GM23248 (cell line): ENCODE measurements around the gene COL13A1. TPM values are rescaled to one million over a fixed set of nuclear protein-coding genes. Genes with fewer than 3 reads are reported as not detected.

Source experiments
- DNase-seq: peaks from one replicate; pipeline ENCODE4 v3.0.0-alpha.2; 2015
- H2AFZ ChIP-seq: fragments of 200-600 bp; sonication (generic); 2 replicates; pipeline ENCODE4 v1.6.1; 2016; ENCODE audit warnings: antibody characterized with exemption
- H3F3A ChIP-seq: fragments of 200-600 bp; sonication (generic); 2 replicates; pipeline ENCODE4 v1.6.1; 2016; ENCODE audit warnings: mild to moderate bottlenecking, antibody characterized with exemption, mixed run types; ENCODE audit not compliant: insufficient read depth
- H3K27ac ChIP-seq: fragments of 200-600 bp; sonication (generic); 2 replicates; pipeline ENCODE4 v1.5.1; 2016; ENCODE audit warnings: mild to moderate bottlenecking
- H3K27me3 ChIP-seq: fragments of 200-600 bp; sonication (generic); replicated peaks from 2 replicates; pipeline ENCODE4 v1.6.1; 2016; ENCODE audit warnings: mild to moderate bottlenecking; ENCODE audit not compliant: insufficient read depth
- H3K36me3 ChIP-seq: fragments of 200-600 bp; sonication (generic); 2 replicates; pipeline ENCODE4 v1.6.1; 2016; ENCODE audit warnings: low read depth, mild to moderate bottlenecking
- H3K4me1 ChIP-seq: fragments of 200-600 bp; sonication (generic); 2 replicates; pipeline ENCODE4 v1.6.1; 2016; ENCODE audit warnings: mild to moderate bottlenecking; ENCODE audit not compliant: insufficient read depth
- H3K4me2 ChIP-seq: fragments of 200-600 bp; sonication (generic); one replicate; pipeline ENCODE4 v1.6.1; 2016; ENCODE audit warnings: mild to moderate bottlenecking; ENCODE audit not compliant: unreplicated experiment
- H3K4me3 ChIP-seq: fragments of 200-600 bp; sonication (generic); 2 replicates; pipeline ENCODE4 v1.5.1; 2016; ENCODE audit warnings: mild to moderate bottlenecking
- H3K79me2 ChIP-seq: fragments of 200-600 bp; sonication (generic); 2 replicates; pipeline ENCODE4 v1.6.1; 2016; ENCODE audit warnings: mild to moderate bottlenecking; ENCODE audit not compliant: insufficient read depth
- H3K9ac ChIP-seq: fragments of 200-600 bp; sonication (generic); 2 replicates; pipeline ENCODE4 v1.6.1; 2016; ENCODE audit warnings: mild to moderate bottlenecking
- H3K9me2 ChIP-seq: fragments of 200-600 bp; sonication (generic); 2 replicates; pipeline ENCODE4 v1.6.1; 2016; ENCODE audit warnings: mixed run types, mild to moderate bottlenecking, moderate library complexity; ENCODE audit not compliant: insufficient read depth
- H3K9me3 ChIP-seq: fragments of 200-600 bp; sonication (generic); one replicate; pipeline ENCODE4 v1.6.1; 2017; ENCODE audit warnings: low read depth
- H4K20me1 ChIP-seq: fragments of 200-600 bp; sonication (generic); 2 replicates; pipeline ENCODE4 v1.6.0; 2016; ENCODE audit not compliant: insufficient read depth
- EZH2 ChIP-seq: fragments of 200-600 bp; sonication (generic); IDR thresholded peaks from 2 replicates; pipeline ENCODE4 v1.6.1; 2018; ENCODE audit warnings: antibody characterized with exemption, mild to moderate bottlenecking; ENCODE audit not compliant: insufficient read depth, poor library complexity, severe bottlenecking
- EZH2phosphoT487 ChIP-seq: fragments of 200-600 bp; sonication (generic); IDR thresholded peaks from 2 replicates; pipeline ENCODE4 v1.6.1; 2018; ENCODE audit warnings: antibody characterized with exemption, moderate library complexity, mild to moderate bottlenecking, low read depth; ENCODE audit not compliant: insufficient read depth
- WGBS, 2 experiments: methylation state at CpG; one replicate each; pipeline ENCODE4 v1.1.6; 2015 to 2017; ENCODE audit warnings: low lambda C conversion rate in 2 of 2, low coverage in 1 of 2; ENCODE audit errors: missing lambda C conversion rate in 2 of 2; 5-methylcytosine and 5-hydroxymethylcytosine counted together
- in situ Hi-C: fragments of 300-500 bp; cut with MboI; formaldehyde crosslinking; loops from 2 replicates; pipeline ENCODE4 v1.15.0; 2020
- polyA plus RNA-seq: library from polyadenylated mRNA; unstranded; fragments of >200 nt; fragmentation: Nextera tagmentation; extraction: Ambion mirVana; gene quantifications from 2 replicates; pipeline ENCODE4 v1.2.1, GENCODE V29; 2016
- total RNA-seq: library from RNA; depleted of rRNA; stranded (reverse); fragments of >200 nt; shearing (Covaris generic); gene quantifications from 2 replicates; pipeline ENCODE4 v1.2.3, GENCODE V29; 2014

COL13A1 gene
- total and polyA plus RNA-seq, 2 experiments from 2014 or later, result 12.8 to 17.3 TPM

DNA sequence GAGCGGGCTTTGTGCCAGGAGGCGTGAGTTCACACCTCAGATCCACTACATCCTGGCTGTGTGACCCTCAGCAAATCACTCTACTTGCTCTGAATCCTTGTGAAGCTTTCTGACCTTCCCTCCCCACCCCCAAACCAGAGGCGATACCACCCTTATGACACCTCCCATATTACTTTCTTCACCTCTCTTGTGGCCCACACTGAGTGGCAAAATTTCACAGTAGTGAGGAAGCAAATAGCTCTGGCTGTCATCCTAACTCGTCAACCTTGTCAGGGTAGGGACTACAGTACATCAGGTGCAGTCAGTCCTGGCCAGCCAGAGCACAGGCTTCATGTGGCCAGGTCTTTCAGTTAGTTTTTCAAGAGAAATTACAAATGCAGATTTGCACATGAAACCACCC, 19.1 kb downstream of the COL13A1 start:
- in situ Hi-C loops, result no loop called here
- H2AFZ ChIP-seq, result no peak overlapping the region
- H3K9ac ChIP-seq, result no peak overlapping the region

DNA sequence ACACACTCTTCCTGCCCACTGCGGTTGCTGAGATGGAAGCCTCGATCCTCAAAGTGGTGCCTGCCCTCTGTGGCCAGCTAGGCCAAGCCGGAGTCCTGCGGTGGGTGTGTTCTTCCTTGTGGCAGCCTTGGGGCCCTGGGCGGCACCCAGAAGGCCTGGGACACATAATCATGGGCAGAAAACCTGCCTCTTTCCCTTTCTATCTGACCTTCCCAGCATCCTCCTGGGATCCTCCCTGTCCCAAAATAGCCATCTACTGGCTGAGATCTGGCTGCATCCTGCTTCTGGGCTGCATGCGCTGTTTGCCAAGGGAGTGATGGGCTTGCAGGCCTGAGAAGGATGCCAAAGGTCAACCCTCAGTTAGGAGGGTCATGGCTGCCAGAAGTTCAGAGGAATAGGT, 23.9 kb downstream of the COL13A1 start:
- WGBS, 2 experiments, result 95 to 100% methylated on average over 6 of the region's 6 CpGs
- no peak for TF ChIP-seq EZH2
- no peak for TF ChIP-seq EZH2phosphoT487
- Histone ChIP-seq H2AFZ (no peak overlapping the region), H3F3A (no peaks in the 10 kb centered on the region), H3K27me3 (no peaks in the 10 kb centered on the region), H3K27ac (no peak overlapping the region), H3K9me2 (no peaks in the 10 kb centered on the region), H3K9ac (no peak overlapping the region), H3K36me3 (no peaks in the 10 kb centered on the region), H3K79me2 (no peaks in the 10 kb centered on the region), H3K4me3 (no peak overlapping the region), H4K20me1 (no peaks in the 10 kb centered on the region), H3K4me1 (no peaks in the 10 kb centered on the region), H3K4me2 (no peak overlapping the region), H3K9me3 (no peaks in the 10 kb centered on the region)
- in situ Hi-C loops, result no loop called here
- DNase-seq, result no peak

More for the DNA sequence above, 19.1 kb downstream of the COL13A1 start:
- DNase-seq, result no peak
- Histone ChIP-seq H3K4me2 (no peak overlapping the region), H3K36me3 (no peaks in the 10 kb centered on the region), H3K9me3 (no peaks in the 10 kb centered on the region), H3K27me3 (no peaks in the 10 kb centered on the region), H3K27ac (no peak overlapping the region), H3K4me3 (no peak overlapping the region), H3K9me2 (no peaks in the 10 kb centered on the region), H3K4me1 (peaks cover 9% of the 10 kb centered on the region; the same call in 1 of the 2 replicates), H4K20me1 (no peaks in the 10 kb centered on the region), H3F3A (no peaks in the 10 kb centered on the region; the same call in 1 of the 2 replicates), H3K79me2 (peaks cover 3% of the 10 kb centered on the region; the same call in 1 of the 2 replicates)
- WGBS, 2 experiments, result 93 to 94% methylated on average over 4 of the region's 4 CpGs
- TF ChIP-seq EZH2, result no peak
- no peak for TF ChIP-seq EZH2phosphoT487

DNA sequence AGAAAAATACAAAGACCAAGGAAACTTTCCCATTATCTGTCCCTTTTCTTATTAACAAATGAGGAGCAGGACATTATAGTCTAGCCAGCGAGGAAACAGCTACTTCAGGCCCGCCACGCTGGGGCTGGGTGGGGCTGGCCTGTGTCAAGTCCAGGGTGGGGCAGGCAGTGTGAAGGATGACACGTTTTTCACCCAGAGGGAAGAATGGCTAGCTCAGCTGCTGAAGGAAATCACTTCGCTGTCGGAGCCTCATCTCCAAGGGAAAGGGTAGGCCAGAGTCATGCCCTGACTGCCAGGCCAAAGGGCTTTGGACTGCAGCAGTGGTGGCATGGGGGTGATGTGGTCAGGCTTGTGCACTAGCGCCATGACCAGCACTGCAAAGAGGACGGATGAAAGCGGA, 24.4 kb downstream of the COL13A1 start:
- Histone ChIP-seq H3K36me3 (no peaks in the 10 kb centered on the region), H3K9me2 (no peaks in the 10 kb centered on the region), H3K4me1 (peaks cover 2% of the 10 kb centered on the region), H3K9ac (no peak overlapping the region), H3K27me3 (no peaks in the 10 kb centered on the region), H3K4me2 (no peak overlapping the region), H3K9me3 (no peaks in the 10 kb centered on the region), H3K27ac (no peak overlapping the region), H2AFZ (no peak overlapping the region), H3K79me2 (no peaks in the 10 kb centered on the region), H3K4me3 (no peak overlapping the region), H3F3A (no peaks in the 10 kb centered on the region), H4K20me1 (no peaks in the 10 kb centered on the region)
- TF ChIP-seq EZH2 (no peak), EZH2phosphoT487 (no peak)
- in situ Hi-C loops, result no loop called here
- DNase-seq, result no peak
- WGBS, 2 experiments, result 71 to 79% methylated on average over 9 of the region's 9 CpGs

DNA sequence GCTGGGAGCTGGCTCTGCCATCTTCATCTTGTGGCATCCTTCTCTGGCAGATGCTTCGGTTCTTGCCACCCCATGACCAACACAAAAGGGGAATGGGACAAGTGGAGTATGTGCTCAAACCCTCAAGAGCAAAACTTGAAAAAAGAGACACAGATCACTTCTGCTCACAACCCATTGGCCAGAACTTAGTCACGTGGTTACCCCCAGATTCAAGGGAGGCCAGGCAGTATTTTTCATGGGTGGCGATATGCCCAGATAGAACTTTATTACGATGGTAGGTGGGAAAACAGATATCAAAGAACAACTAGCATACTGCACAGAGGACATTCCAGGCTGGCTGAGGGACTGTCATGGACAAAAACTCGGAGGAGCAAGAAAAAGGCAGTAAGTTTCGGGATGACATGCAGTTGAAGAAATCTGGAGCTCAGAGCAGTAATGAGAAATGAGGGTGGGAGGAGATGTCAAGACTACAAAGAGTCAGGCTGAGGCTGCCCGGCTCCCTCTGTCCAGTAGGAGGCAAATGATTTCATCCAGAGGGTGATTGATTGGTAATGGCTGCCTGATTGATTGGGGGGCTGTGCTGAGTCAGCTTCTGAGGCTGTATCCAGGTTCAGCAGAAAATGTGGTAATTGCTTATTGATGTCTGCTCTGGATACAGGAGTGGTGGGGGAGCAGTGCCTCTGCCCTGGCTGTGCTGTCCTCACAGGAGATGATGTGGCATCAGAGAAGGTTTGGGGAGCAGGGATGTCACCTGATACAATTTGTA, 25.3 kb downstream of the COL13A1 start:
- in situ Hi-C loops, result no loop called here
- Histone ChIP-seq H3K4me2 (no peak overlapping the region), H3K36me3 (no peaks in the 10 kb centered on the region), H3K27ac (no peak overlapping the region), H2AFZ (no peak overlapping the region), H3K79me2 (no peaks in the 10 kb centered on the region), H3K4me3 (no peak overlapping the region), H4K20me1 (no peaks in the 10 kb centered on the region), H3F3A (no peaks in the 10 kb centered on the region), H3K27me3 (no peaks in the 10 kb centered on the region), H3K9me3 (no peaks in the 10 kb centered on the region), H3K9ac (no peak overlapping the region), H3K9me2 (no peaks in the 10 kb centered on the region), H3K4me1 (peaks cover 7% of the 10 kb centered on the region)
- no peak for DNase-seq
- 96 to 97% methylated on average over 7 of the region's 7 CpGs for WGBS, 2 experiments
- TF ChIP-seq EZH2, result no peak
- TF ChIP-seq EZH2phosphoT487, result no peak
